ENCODE measurements around the gene KCNH3. TPM values are rescaled to one million over a fixed set of nuclear protein-coding genes. Genes with fewer than 3 reads are reported as not detected.

Gene KCNH3
- total and polyA plus RNA-seq, 2 of the 13 experiments (the other 11 are each of a cell fraction or from before 2014, with no cell fraction given): 0.01 to 0.07 TPM

DNA sequence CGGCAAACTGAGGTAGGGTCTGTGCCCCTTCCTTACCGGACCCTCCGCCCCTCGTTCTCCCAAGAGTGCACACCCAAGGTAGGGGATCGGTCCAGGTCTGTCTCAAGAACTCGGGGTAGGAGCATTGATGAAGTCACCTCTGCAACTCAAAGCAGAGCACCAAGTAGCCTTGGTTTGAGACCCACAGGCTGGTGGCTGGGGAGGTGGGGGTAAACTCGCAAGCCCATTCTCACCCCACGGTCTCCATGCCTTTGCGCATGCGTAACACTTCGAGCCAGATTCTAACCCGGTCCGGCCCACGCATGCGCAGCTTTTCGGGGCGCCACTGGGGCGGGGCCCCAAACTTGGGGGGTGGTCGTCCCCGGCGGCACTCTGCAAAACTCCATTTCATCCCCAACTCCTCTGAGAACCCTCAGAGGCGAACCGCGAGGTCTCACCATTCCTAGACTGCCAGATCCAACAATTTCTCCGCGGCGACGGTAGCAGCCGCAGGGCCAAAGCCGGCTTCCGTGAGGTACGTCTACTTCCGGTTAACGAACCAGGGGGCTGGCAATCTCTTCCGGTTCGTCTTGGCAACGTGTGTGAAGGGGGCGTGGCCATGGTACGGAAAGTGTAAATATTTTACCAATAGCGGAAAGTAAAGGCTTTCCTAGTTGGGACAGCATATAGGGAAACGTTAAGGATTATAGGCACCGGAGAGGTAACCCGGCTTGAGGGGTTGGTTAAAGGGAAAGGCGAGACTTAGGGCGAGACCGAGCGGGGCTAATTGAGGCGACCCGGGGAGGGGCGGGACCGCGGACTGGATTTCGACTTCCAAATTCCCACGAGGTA, 29.0 kb downstream of the KCNH3 start, which contains the start of gene MCRS1 (continued):
- TF ChIP-seq SNRNP70 (IDR thresholded peaks at IDR 0.05; ENCODE audit: low read depth, low read length) (no peak), ZBTB42 (CRISPR knock-in tag; IDR thresholded peaks at IDR 0.05) (no peak; the same call in 1 of the 2 replicates), KDM5A (IDR thresholded peaks at IDR 0.05; ENCODE audit: borderline replicate concordance, low read length) (peak; percentile 93), KLF13 (CRISPR knock-in tag; IDR thresholded peaks at IDR 0.05) (no peak), ZBTB1 (CRISPR knock-in tag; IDR thresholded peaks at IDR 0.05; ENCODE audit: borderline replicate concordance) (no peak), ZFAT (CRISPR knock-in tag; conservative IDR thresholded peaks at IDR 0.05) (no peak), DR1 (CRISPR knock-in tag; IDR thresholded peaks at IDR 0.05) (0 out of 2 replicates have a peak, but pooled peaks have one; percentile 30), HMG20A (CRISPR knock-in tag; IDR thresholded peaks at IDR 0.05; ENCODE audit: borderline replicate concordance) (no peak), ZBTB34 (CRISPR knock-in tag; IDR thresholded peaks at IDR 0.05) (no peak), GABPA (IDR thresholded peaks at IDR 0.05; ENCODE audit: low read depth, low read length) (peak; percentile 96), GABPA (CRISPR knock-in tag; IDR thresholded peaks at IDR 0.05; ENCODE audit: low read depth) (peak; percentile 100), ZNF546 (CRISPR knock-in tag; conservative IDR thresholded peaks at IDR 0.05) (no peak), ZNF674 (CRISPR knock-in tag; IDR thresholded peaks at IDR 0.05; ENCODE audit: low read depth) (no peak), ZNF496 (CRISPR knock-in tag; IDR thresholded peaks at IDR 0.05; ENCODE audit: insufficient replicate concordance) (no peak), RORA (CRISPR knock-in tag; IDR thresholded peaks at IDR 0.05) (no peak), EEA1 (CRISPR knock-in tag; IDR thresholded peaks at IDR 0.05; ENCODE audit: borderline replicate concordance) (peak; percentile 58; the same call in 1 of the 2 replicates), RFX1 (IDR thresholded peaks at IDR 0.05) (no peak), RBM39 (IDR thresholded peaks at IDR 0.05; ENCODE audit: low read depth, low read length, poor library complexity, severe bottlenecking) (peak; percentile 35), ZNF770 (CRISPR knock-in tag; IDR thresholded peaks at IDR 0.05) (no peak), CCAR2 (optimal IDR thresholded peaks at IDR 0.05; ENCODE audit: low read depth, low read length) (no peak), ZNF567 (CRISPR knock-in tag; IDR thresholded peaks at IDR 0.05; ENCODE audit: borderline replicate concordance) (peak; percentile 78; the same call in 1 of the 2 replicates), ZBTB7B (CRISPR knock-in tag; IDR thresholded peaks at IDR 0.05) (no peak), ATM (IDR thresholded peaks at IDR 0.05; ENCODE audit: borderline replicate concordance) (no peak), ZNF460 (CRISPR knock-in tag; IDR thresholded peaks at IDR 0.05; ENCODE audit: borderline replicate concordance) (no peak)
- TF ChIP-seq, protein P1, sequence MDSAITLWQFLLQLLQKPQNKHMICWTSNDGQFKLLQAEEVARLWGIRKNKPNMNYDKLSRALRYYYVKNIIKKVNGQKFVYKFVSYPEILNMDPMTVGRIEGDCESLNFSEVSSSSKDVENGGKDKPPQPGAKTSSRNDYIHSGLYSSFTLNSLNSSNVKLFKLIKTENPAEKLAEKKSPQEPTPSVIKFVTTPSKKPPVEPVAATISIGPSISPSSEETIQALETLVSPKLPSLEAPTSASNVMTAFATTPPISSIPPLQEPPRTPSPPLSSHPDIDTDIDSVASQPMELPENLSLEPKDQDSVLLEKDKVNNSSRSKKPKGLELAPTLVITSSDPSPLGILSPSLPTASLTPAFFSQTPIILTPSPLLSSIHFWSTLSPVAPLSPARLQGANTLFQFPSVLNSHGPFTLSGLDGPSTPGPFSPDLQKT (CRISPR knock-in tag; IDR thresholded peaks at IDR 0.05; ENCODE audit: borderline replicate concordance): no peak

Measured in HepG2 (cell line).